IMR-90 (cell line): Measurements from ENCODE around the gene FRY.

Experiments
- BHLHE40 ChIP-seq: fragments of 150-350 bp; IDR thresholded peaks from 2 replicates; pipeline ENCODE4 v1.6.1; 2016; ENCODE audit warnings: mild to moderate bottlenecking, low read depth, low read length
- CEBPB ChIP-seq: IDR thresholded peaks from 2 replicates; pipeline ENCODE4 v1.6.1; 2012; ENCODE audit warnings: low read depth, low read length, improper control_type of control experiment
- CTCF ChIP-seq: conservative IDR thresholded peaks from 2 replicates; pipeline ENCODE4 v1.5.1; 2012; ENCODE audit warnings: mild to moderate bottlenecking, low read depth, low read length, improper control_type of control experiment
- FOS ChIP-seq: fragments of 150-350 bp; IDR thresholded peaks from 2 replicates; pipeline ENCODE4 v1.6.1; 2016; ENCODE audit warnings: low read depth, low read length
- MAFK ChIP-seq: IDR thresholded peaks from 2 replicates; pipeline ENCODE4 v1.6.1; 2012; ENCODE audit warnings: low read depth, low read length, improper control_type of control experiment
- MXI1 ChIP-seq: IDR thresholded peaks from 2 replicates; pipeline ENCODE4 v1.6.1; 2012; ENCODE audit warnings: low read depth, mild to moderate bottlenecking, low read length, moderate library complexity, borderline replicate concordance
- POLR2A ChIP-seq: IDR thresholded peaks from 2 replicates; pipeline ENCODE4 v1.6.1; 2012; ENCODE audit warnings: mild to moderate bottlenecking, low read depth, low read length
- RAD21 ChIP-seq: IDR thresholded peaks from 2 replicates; pipeline ENCODE4 v1.6.1; 2012; ENCODE audit warnings: low read length, improper control_type of control experiment
- RFX5 ChIP-seq: IDR thresholded peaks from 2 replicates; pipeline ENCODE4 v1.8.0; 2012; ENCODE audit warnings: low read depth, mild to moderate bottlenecking, low read length, moderate library complexity
- SMC3 ChIP-seq: fragments of 150-350 bp; IDR thresholded peaks from 2 replicates; pipeline ENCODE4 v1.6.1; 2016; ENCODE audit warnings: low read depth, mild to moderate bottlenecking, antibody characterized with exemption, low read length, moderate library complexity
- USF2 ChIP-seq: fragments of 150-350 bp; IDR thresholded peaks from 2 replicates; pipeline ENCODE4 v1.6.1; 2017; ENCODE audit warnings: mild to moderate bottlenecking, antibody characterized with exemption, low read length, low read depth

GRCh38 chr13:32086366-32086765, 54.8 kb downstream of the FRY start:
- TF ChIP-seq SMC3 (no peak), POLR2A (no peak), CTCF (no peak), MAFK (no peak), CEBPB (no peak), FOS (no peak), RAD21 (no peak), MXI1 (no peak), RFX5 (no peak), USF2 (no peak), BHLHE40 (no peak)
